Measurements from ENCODE around the gene KIF5A. TPM values are rescaled to one million over a fixed set of nuclear protein-coding genes. Genes with fewer than 3 reads are reported as not detected.

Gene KIF5A
- total and polyA plus RNA-seq, 8 donors: 0.38 to 6.5 (median 5.3) TPM

GRCh38 chr12:57600395-57600794 lies 50.6 kb downstream of the KIF5A start:
- Histone ChIP-seq H3K9me3 (no peaks in the 10 kb centered on the region), H3K27ac (no peak overlapping the region), H3K27me3 (peaks cover 0 to 14% of the 10 kb centered on the region in 2 donors), H3K4me3 (no peak overlapping the region), H3K4me1 (peaks cover 0 to 21% of the 10 kb centered on the region in 2 donors), H3K36me3 (peaks cover 0 to 68% of the 10 kb centered on the region in 2 donors)
- intact Hi-C loops (cut with DNase I): no loop called here
- no peak for ATAC-seq
- TF ChIP-seq CTCF (IDR thresholded peaks at IDR 0.05): no peak
- no peak for DNase-seq

- no peak overlapping the region for H3K4me3 ChIP-seq
- peaks cover 0 to 35% of the 10 kb centered on the region in 2 donors for H3K27me3 ChIP-seq
- H3K36me3 ChIP-seq: peaks cover 0 to 48% of the 10 kb centered on the region in 2 donors
- H3K9me3 ChIP-seq: no peaks in the 10 kb centered on the region
- peaks cover 0 to 26% of the 10 kb centered on the region in 2 donors for H3K4me1 ChIP-seq
- intact Hi-C loops (cut with DNase I): no loop called here
- no peak for TF ChIP-seq CTCF (IDR thresholded peaks at IDR 0.05)
- ATAC-seq (no peak), DNase-seq (no peak)
- no peak overlapping the region for H3K27ac ChIP-seq
Observed at GRCh38 chr12:57602544-57602943, 52.7 kb downstream of the KIF5A start.

- Histone ChIP-seq H3K4me3 (no peak overlapping the region), H3K27me3 (peaks cover 0 to 40% of the 10 kb centered on the region in 2 donors), H3K27ac (peak overlapping the region in 1 of 2 donors; percentile 74), H3K9me3 (no peaks in the 10 kb centered on the region), H3K4me1 (peaks cover 0 to 26% of the 10 kb centered on the region in 2 donors), H3K36me3 (peaks cover 0 to 40% of the 10 kb centered on the region in 2 donors)
- ATAC-seq: no peak
- intact Hi-C loops (cut with DNase I): no loop called here
- no peak for TF ChIP-seq CTCF (IDR thresholded peaks at IDR 0.05)
- DNase-seq: no peak
Observed at GRCh38 chr12:57603324-57603723, 53.5 kb downstream of the KIF5A start.

- intact Hi-C loops (cut with DNase I): no loop called here
- ATAC-seq (peak; percentile 79), DNase-seq (peak in 1 of 4 donors; percentile 84)
- Histone ChIP-seq H3K4me3 (peak overlapping the region; percentile 42 to 47), H3K9me3 (no peaks in the 10 kb centered on the region), H3K27me3 (peaks cover 0 to 46% of the 10 kb centered on the region in 2 donors), H3K36me3 (peaks cover 0 to 34% of the 10 kb centered on the region in 2 donors), H3K4me1 (peaks cover 0 to 26% of the 10 kb centered on the region in 2 donors), H3K27ac (peak overlapping the region; percentile 71 to 74)
- TF ChIP-seq CTCF (IDR thresholded peaks at IDR 0.05): no peak
Observed at GRCh38 chr12:57603815-57604453, 54.1 kb downstream of the KIF5A start.

GRCh38 chr12:57604454-57604991 lies 54.7 kb downstream of the KIF5A start, which contains the start of gene DTX3:
TSS of gene DTX3 (plus strand) at chr12:57604824. CDS start at chr12:57606518, 1,694 bp downstream.
- peak; percentile 69 for ATAC-seq
- intact Hi-C loops (cut with DNase I): no loop called here

More at GRCh38 chr12:57604454-57604991, 54.7 kb downstream of the KIF5A start, which contains the start of gene DTX3:
- peaks cover 0 to 52% of the 10 kb centered on the region in 2 donors for H3K27me3 ChIP-seq
- DNase-seq: peak in 1 of 4 donors; percentile 46
- TF ChIP-seq CTCF (IDR thresholded peaks at IDR 0.05): no peak
- H3K4me1 ChIP-seq: peaks cover 0 to 26% of the 10 kb centered on the region in 2 donors
- H3K4me3 ChIP-seq: peak within 1 kb of the TSS; percentile 42 to 47
- no peaks in the 10 kb centered on the region for H3K9me3 ChIP-seq
- H3K36me3 ChIP-seq: peaks cover 0 to 28% of the 10 kb centered on the region in 2 donors
- peak within 1 kb of the TSS; percentile 71 to 74 for H3K27ac ChIP-seq
